22Rv1 (cell line): ENCODE measurements around the gene ADRB1.

Source experiments
- H3K27ac ChIP-seq: fragments of 450-650 bp; 2 replicates; pipeline ENCODE4 v1.5.1; 2017
- ZFX ChIP-seq: fragments of 450-650 bp; IDR thresholded peaks from 2 replicates; pipeline ENCODE4 v1.6.1; 2017; ENCODE audit warnings: antibody characterized with exemption, borderline replicate concordance
- TF ChIP-seq, protein P1 (sequence below): fragments of 450-650 bp; IDR thresholded peaks from 2 replicates; pipeline ENCODE4 v1.5.1; 2017; ENCODE audit warnings: mild to moderate bottlenecking

Gene ADRB1

DNA sequence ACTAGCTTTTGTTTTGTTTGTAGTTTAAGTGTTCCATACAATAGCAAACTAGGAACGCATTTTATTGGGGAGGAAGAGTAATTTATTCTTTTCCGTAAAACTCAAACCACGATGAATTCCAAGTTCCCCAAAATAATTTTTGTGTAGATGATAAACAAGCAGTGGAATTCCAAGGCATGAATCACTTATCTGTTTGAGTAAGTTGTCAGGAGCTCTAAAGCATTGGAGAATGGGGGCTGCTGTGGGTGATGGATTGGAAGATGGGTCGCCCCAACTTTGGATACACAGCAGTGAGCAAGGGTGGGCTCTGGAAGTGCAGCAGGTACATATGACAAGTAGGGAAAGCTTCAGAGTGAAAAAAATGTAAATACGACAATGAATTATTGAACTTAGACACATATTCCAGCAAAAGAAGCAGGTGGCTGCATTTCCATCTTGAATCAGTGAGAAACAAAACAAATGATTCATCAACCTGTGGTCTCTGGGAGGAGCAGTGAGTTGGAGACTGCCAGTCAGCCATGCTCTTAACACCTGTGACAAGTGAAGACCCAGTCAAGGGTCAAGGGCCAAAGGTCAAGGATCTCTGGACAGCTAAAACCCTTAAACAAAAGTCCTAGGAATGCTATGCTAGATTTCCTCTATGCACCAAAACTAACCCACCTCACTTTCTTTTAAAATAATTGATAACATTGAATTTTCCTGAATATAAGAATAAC lies 34.2 kb upstream of the ADRB1 start:
- no peak overlapping the region for H3K27ac ChIP-seq
- TF ChIP-seq, protein P1, sequence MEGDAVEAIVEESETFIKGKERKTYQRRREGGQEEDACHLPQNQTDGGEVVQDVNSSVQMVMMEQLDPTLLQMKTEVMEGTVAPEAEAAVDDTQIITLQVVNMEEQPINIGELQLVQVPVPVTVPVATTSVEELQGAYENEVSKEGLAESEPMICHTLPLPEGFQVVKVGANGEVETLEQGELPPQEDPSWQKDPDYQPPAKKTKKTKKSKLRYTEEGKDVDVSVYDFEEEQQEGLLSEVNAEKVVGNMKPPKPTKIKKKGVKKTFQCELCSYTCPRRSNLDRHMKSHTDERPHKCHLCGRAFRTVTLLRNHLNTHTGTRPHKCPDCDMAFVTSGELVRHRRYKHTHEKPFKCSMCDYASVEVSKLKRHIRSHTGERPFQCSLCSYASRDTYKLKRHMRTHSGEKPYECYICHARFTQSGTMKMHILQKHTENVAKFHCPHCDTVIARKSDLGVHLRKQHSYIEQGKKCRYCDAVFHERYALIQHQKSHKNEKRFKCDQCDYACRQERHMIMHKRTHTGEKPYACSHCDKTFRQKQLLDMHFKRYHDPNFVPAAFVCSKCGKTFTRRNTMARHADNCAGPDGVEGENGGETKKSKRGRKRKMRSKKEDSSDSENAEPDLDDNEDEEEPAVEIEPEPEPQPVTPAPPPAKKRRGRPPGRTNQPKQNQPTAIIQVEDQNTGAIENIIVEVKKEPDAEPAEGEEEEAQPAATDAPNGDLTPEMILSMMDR, result no peak

DNA sequence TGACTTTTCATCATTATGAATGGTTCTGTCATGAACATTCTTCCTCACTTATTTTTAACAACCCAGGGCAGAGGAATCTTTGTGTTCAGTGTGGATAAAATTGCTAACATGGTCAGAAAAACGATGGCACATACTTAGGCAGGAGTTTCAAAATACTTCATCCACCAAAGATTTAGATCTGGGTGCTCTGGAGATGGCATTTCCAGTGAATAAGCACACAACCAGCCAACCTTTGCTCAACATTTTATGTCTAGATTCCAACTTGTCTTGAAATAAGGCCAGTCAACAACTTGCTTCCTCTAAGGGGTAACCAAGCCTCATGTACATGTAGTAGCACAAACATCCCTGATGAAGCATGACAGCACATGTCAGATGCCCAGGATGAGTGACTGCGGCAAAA lies 33.4 kb upstream of the ADRB1 start:
- TF ChIP-seq, protein P1, result no peak
- TF ChIP-seq ZFX, result no peak
- no peak overlapping the region for H3K27ac ChIP-seq

DNA sequence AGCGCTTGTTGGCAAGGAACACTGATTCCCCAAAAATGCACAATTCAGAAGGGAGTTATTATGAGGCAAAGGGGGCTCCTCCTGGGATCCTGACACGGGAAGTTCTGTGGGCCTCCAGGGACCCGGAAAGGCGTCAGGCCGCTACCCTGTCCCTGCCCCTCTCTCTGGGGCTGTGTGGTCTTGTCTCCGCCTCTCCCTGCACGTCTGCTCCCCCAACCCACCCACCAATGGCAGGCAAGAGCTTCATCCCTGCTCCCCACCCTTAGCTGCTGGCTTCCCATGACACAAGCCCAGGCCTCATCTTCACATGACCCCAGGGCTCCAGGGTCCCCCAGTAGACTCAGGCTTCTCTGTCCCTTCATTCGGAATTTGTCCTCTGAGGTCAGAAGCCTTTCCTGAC lies 31.0 kb upstream of the ADRB1 start:
- TF ChIP-seq, protein P1, result no peak
- no peak for TF ChIP-seq ZFX
- H3K27ac ChIP-seq, result no peak overlapping the region

DNA sequence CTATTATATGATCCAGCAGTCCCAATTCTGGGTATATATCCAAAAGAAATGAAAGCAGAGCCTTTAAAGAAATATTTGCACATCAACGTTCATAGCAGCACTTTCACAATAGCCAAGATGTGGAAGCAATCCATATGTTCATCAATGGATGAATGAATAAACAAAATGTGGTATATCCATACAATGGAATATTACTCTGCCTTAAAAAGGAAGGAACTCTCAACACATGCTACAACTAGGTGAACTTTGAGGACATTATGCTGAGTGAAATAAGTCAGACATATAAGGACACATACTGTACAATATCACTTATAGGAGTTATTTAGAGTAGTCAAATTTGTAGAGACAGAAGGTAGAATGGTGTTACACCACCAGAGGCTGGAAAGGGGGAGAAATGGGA lies 28.0 kb upstream of the ADRB1 start:
- TF ChIP-seq, protein P1, result no peak
- TF ChIP-seq ZFX, result no peak
- H3K27ac ChIP-seq, result no peak overlapping the region

DNA sequence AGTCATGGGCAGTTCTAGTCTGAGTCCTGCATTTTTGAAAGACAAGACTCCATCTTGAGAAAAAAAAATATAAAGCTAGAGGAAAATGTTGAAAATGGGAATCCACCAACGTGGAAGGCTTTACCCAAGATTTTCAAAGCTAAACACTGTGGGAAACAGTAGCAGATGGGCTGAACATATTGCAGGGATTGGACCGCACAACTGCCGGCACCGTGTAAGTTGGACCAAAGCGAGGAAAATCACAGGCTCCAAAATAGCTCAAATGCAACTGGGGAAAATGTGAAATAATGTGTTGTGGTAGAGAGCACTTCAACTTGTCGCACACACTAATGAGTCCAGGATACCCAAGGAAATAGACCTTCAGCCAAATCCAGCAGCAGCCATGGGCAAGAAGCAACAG lies 26.4 kb upstream of the ADRB1 start:
- no peak for TF ChIP-seq ZFX
- TF ChIP-seq, protein P1, result no peak

DNA sequence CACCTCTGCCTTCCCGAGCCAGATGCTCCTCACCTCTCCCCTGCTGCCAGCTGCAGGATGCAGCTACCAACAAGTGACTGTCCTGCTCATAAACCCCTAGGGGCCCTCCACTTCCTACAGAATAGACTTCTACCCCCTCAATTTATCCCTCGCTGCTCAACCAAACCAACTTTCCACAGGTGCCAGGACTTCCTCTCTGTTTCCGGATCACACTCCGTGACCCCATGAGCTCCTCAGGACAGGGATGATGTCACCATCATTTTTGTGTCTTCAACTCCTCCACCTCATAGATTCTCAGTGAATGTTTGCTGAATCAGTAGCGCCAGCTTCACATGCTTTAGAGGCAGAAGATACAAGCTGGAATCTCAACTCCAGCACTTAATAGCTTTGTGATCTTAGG lies 25.8 kb upstream of the ADRB1 start:
- TF ChIP-seq, protein P1, result no peak
- no peak overlapping the region for H3K27ac ChIP-seq

More for the DNA sequence above, 26.4 kb upstream of the ADRB1 start:
- no peak overlapping the region for H3K27ac ChIP-seq

DNA sequence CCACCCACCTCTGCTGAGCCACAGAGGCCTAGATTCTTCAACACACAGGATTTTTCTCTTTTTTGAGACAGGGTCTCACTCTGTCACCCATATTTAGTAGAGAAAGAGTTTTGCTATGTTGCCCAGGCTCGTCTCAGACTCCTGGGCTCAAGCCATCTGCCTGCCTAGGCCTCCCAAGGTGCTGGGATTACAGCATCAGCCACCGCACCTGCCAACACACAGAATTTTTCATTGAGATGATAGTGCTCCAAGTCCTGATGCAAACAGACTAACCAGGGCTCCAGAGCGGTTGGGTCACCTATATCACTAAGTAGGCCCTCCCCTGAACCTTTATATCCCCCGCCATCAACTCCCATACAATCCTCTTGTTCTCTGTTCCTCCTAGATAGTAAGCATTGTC lies 24.4 kb upstream of the ADRB1 start:
- TF ChIP-seq, protein P1, result no peak
- TF ChIP-seq ZFX, result no peak
- no peak overlapping the region for H3K27ac ChIP-seq
